Measurements from ENCODE around the gene CAMK2N1. TPM values are rescaled to one million over a fixed set of nuclear protein-coding genes. Genes with fewer than 3 reads are reported as not detected.

The CAMK2N1 gene
- total RNA-seq, 3 donors from 2014 or later: 162 to 274 (median 163) TPM

DNA sequence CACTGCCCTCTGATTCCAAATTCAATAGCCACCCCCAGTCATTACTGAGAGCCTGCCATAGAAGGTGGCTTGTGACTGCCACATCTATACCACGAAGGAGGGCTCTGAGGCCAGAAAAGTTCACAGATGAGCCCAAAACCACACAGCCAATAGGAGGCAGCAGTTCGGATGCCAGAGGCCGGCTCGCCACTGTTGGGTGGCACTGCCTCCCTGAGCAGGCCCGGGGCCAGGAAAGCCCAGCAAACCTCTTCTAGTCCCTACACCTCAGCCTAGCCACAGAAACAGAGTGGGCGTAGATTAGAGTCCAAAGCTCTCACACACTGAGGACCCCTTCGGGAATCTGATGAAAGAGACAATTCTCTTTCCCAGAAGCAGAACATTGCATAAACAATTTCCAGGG, 5.9 kb upstream of the CAMK2N1 start:
- DNase-seq (no peak), ATAC-seq (no peak)
- H3K36me3 ChIP-seq (ENCODE audit: low read depth): no peaks in the 10 kb centered on the region
- peaks cover 15% of the 10 kb centered on the region for H3K4me1 ChIP-seq (ENCODE audit: low read depth)
- intact Hi-C loops (cut with DNase I, micrococcal nuclease): loop anchor here (5.0 to 10.0 kb wide), 2 partner anchors 117 to 280 kb away; no protein-coding TSS in a partner anchor
- H3K9me3 ChIP-seq: no peaks in the 10 kb centered on the region
- TF ChIP-seq, protein P1, sequence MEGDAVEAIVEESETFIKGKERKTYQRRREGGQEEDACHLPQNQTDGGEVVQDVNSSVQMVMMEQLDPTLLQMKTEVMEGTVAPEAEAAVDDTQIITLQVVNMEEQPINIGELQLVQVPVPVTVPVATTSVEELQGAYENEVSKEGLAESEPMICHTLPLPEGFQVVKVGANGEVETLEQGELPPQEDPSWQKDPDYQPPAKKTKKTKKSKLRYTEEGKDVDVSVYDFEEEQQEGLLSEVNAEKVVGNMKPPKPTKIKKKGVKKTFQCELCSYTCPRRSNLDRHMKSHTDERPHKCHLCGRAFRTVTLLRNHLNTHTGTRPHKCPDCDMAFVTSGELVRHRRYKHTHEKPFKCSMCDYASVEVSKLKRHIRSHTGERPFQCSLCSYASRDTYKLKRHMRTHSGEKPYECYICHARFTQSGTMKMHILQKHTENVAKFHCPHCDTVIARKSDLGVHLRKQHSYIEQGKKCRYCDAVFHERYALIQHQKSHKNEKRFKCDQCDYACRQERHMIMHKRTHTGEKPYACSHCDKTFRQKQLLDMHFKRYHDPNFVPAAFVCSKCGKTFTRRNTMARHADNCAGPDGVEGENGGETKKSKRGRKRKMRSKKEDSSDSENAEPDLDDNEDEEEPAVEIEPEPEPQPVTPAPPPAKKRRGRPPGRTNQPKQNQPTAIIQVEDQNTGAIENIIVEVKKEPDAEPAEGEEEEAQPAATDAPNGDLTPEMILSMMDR (IDR thresholded peaks at IDR 0.05): no peak
- no peak overlapping the region for H3K4me3 ChIP-seq

DNA sequence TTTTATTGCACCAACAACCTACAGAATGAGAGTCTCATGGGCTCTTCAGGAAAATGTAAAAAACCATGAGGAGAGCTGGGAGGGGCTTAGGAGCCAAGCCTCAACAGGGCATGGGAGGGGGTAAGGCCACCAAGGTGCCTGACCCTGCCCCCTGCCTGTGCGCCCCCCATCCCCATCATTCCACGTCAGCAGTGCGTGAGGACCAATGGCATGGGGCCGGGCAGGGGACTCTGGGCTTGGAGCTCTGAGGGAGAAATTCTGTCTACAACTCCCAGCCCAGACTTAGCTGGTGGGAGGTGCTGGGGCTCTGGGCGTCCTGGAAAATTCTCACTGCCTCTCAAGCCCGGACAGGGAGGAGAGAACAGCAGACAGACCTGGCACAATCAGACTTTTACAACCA, 5.2 kb upstream of the CAMK2N1 start:
- H3K9me3 ChIP-seq: no peaks in the 10 kb centered on the region
- H3K4me3 ChIP-seq: no peak overlapping the region
- intact Hi-C loops (cut with DNase I, micrococcal nuclease): loop anchor here (5.0 to 10.0 kb wide), 2 partner anchors 116 to 279 kb away; no protein-coding TSS in a partner anchor
- H3K4me1 ChIP-seq (ENCODE audit: low read depth): peaks cover 18% of the 10 kb centered on the region
- no peaks in the 10 kb centered on the region for H3K36me3 ChIP-seq (ENCODE audit: low read depth)
- TF ChIP-seq, protein P1 (IDR thresholded peaks at IDR 0.05): no peak
- DNase-seq: no peak
- no peak for ATAC-seq

DNA sequence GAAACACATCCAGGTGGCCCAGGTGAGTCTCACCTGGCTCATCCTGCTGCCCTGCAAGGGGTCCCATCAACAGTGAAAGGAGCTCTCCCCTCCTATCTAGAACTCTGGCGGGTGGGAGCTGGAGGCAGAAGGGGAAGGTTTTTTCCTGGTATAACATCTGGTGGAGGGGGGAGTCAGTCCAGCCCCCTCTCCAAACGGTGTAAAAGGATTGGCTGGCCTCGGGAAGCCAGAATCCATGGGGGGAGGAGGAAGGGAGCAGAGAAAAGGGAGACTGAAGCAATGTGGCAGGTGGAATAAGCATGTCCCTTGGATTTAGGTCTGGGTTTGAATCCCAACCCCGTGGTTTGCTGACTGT, 1.2 kb upstream of the CAMK2N1 start:
- Histone ChIP-seq H3K9me3 (no peaks in the 10 kb centered on the region), H3K4me3 (no peak overlapping the region), H3K36me3 (ENCODE audit: low read depth) (no peaks in the 10 kb centered on the region), H3K4me1 (ENCODE audit: low read depth) (peaks cover 17% of the 10 kb centered on the region)
- DNase-seq (no peak), ATAC-seq (no peak)
- intact Hi-C loops (cut with DNase I, micrococcal nuclease): no loop called here
- TF ChIP-seq, protein P1 (IDR thresholded peaks at IDR 0.05): no peak

DNA sequence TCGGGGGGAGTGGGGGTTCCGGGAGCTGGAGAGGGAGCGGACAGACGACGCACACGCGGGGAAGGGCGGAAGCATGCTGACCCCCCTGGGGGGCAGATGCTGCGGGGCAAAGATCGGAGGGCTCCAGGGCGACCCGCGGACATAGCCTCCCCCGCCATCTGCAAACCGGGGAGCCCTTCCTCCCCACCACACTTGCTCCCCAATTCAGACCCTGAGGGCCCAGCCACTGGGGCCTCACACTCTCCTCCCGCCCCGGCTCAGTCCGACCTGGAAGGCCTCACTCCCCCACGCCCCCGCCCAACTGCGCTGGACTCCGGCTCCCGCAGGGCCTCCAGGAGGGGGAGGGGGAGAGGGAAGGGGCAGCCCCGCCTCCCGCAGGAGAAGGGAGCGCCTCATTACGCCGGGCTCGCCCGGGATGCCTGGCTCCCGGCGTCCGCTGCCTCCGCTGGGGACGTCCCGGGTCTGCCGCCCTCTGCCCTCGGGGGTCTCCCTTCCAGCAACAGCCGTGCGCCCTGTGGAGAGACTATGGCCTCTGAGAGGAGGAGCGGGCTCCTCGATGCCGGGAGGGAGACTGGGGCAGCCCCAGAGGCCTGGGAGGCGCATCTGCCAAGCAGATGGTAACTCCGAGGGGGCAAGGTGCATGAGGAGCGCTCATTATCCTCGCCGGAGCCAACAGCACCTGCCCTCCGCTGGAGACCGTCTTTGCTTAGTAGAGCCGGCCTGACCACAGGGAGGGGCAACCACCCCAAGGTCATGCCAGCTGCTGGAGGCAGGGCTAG, 636 bp upstream of the CAMK2N1 start:
- intact Hi-C loops (cut with DNase I, micrococcal nuclease): no loop called here
- no peaks in the 10 kb centered on the region for H3K9me3 ChIP-seq
- TF ChIP-seq, protein P1 (IDR thresholded peaks at IDR 0.05): no peak
- H3K4me1 ChIP-seq (ENCODE audit: low read depth): peaks cover 17% of the 10 kb centered on the region
- ATAC-seq (peak; percentile 79), DNase-seq (peak; percentile 88 to 92 (median 89))
- peak overlapping the region; percentile 74 for H3K4me3 ChIP-seq
- H3K36me3 ChIP-seq (ENCODE audit: low read depth): no peaks in the 10 kb centered on the region

DNA sequence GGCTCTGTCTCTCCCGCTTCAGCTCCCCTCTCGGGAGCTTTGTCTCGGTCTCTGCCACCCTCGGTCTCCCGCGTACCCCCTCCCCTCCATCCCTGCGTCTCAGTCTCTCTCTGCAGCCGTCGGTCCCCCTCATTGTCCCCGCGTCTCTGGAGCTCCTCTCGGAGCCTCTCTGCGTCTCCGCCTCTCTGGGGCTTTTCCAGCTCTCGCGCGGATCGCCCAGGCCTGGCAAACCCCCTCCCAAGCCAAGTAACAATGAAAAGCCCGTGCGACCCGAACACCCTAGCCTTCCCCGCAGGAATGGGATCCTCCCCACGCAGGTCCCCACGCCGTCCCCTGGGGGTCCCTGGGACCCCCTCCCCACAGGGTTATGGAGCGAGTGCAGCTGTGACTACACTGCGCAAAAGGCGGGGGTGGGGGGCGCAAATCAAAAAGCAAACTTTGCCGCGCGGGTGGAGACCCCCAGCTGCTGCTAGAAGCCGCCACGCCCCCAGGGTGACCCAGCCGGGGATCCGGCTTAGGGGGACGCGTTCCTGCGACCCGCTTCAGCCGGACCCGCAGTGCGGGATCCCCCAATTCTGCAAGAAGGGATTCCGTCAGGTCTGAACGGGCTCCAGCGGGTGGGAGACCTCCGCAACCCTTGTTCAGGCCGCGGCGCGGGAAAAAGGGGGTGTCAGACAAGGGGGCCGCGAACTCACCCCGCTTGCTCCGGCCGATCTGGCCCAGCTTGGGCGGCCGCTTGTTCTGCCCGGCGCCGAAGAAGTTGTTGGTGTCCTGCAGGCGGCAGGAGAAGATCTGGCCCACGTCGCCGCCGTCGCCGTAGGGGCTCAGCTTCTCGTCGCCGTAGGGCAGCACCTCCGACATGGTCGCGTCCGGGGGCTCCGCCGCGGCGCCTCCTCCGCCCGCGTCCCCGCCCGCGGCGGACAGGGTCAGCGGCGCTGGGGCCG, 1.2 kb downstream of the CAMK2N1 start:
- intact Hi-C loops (cut with DNase I, micrococcal nuclease): no loop called here
- no peak for ATAC-seq
- H3K4me1 ChIP-seq (ENCODE audit: low read depth): peaks cover 28% of the 10 kb centered on the region
- H3K9me3 ChIP-seq: no peaks in the 10 kb centered on the region
- H3K36me3 ChIP-seq (ENCODE audit: low read depth): no peaks in the 10 kb centered on the region
- H3K4me3 ChIP-seq: peak overlapping the region; percentile 74
- peak; percentile 41 to 61 (median 57) for DNase-seq
- TF ChIP-seq, protein P1 (IDR thresholded peaks at IDR 0.05): no peak

Measured in mucosa of descending colon (tissue), 3 donors.